HepG2 (cell line): ENCODE data around the gene ATP6V1C2. TPM values are rescaled to one million over a fixed set of nuclear protein-coding genes. Genes with fewer than 3 reads are reported as not detected.

ENCODE experiments used
- ATAC-seq: fragments of 200-7000 bp; cut with Tn5 transposase; 3 replicates; pipeline ENCODE4 v1.9.1; 2020; ENCODE audit warnings: mild to moderate bottlenecking, moderate library complexity
- BruUV-seq: library from RNA; stranded (reverse); fragments of 400-500 nt; replicated peaks from 2 replicates; lab custom pipeline; 2021; lab: Mats Ljungman, UMichigan
- CTCF ChIA-PET: fragments of 300-600 bp; formaldehyde crosslinking; extraction: SDS; loops from one replicate; lab custom pipeline; 2021; ENCODE audit warnings: low total read pairs, inconsistent platforms, low intra/inter-chr PET ratio; lab: Yijun Ruan, JAX
- POLR2A ChIA-PET: fragments of 350-600 bp; sonication (Branson Sonifier 250); formaldehyde crosslinking; loops from one replicate; lab custom pipeline; 2020; ENCODE audit warnings: antibody characterized with exemption, inconsistent platforms; lab: Yijun Ruan, JAX
- DNase-seq: peaks from one replicate; pipeline ENCODE4 v3.0.0-alpha.2; 2015; ENCODE audit warnings: low spot score
- FAIRE-seq: peaks from 3 replicates; lab custom pipeline; 2011; peaks lifted over from hg19 to GRCh38; lab: Jason Lieb, UNC
- H2AFZ ChIP-seq: one replicate; pipeline ENCODE4 v1.6.1; 2011; ENCODE audit warnings: low read length, inconsistent platforms
- H3K27ac ChIP-seq: fragments of 300-600 bp; 3 replicates; pipeline ENCODE4 v1.8.0; 2011; ENCODE audit warnings: mixed run types, mild to moderate bottlenecking, mixed read lengths, low read length, inconsistent platforms; ENCODE audit not compliant: insufficient read depth; ENCODE audit errors: extremely low read length
- H3K27me3 ChIP-seq, 2 experiments: fragments of 200-600 bp in 1 of 2; 2 replicates in 1 of 2; 3 replicates in 1 of 2; pipeline versions ENCODE4 v1.6.0 to v1.8.0; 2011; ENCODE audit warnings: low read length in 2 of 2, mild to moderate bottlenecking in 2 of 2, moderate library complexity in 2 of 2, inconsistent platforms in 1 of 2; ENCODE audit not compliant: insufficient read depth in 2 of 2, control insufficient read depth in 1 of 2
- H3K36me3 ChIP-seq, 2 experiments: fragments of 200-600 bp in 1 of 2; replicated peaks in 1 of 2; 2 replicates in 1 of 2; 3 replicates in 1 of 2; pipeline versions ENCODE4 v1.5.1 to v1.8.0; 2011; ENCODE audit warnings: low read length in 2 of 2, inconsistent platforms in 1 of 2; ENCODE audit not compliant: insufficient read depth in 2 of 2, control insufficient read depth in 1 of 2
- H3K4me1 ChIP-seq: 2 replicates; pipeline ENCODE4 v1.5.1; 2012; ENCODE audit warnings: low read length, inconsistent platforms; ENCODE audit not compliant: insufficient read depth
- H3K4me2 ChIP-seq: 2 replicates; pipeline ENCODE4 v1.6.0; 2011; ENCODE audit warnings: low read depth, low read length, inconsistent platforms
- H3K4me3 ChIP-seq, 3 experiments: fragments of 200-600 bp in 1 of 3; sonication (generic), shearing (Covaris generic) in 1 of 3; replicated peaks in 1 of 3; 2 replicates each; pipeline ENCODE4 v1.5.1; 2011 to 2016; ENCODE audit warnings: low read length in 3 of 3, inconsistent platforms in 2 of 3, low read depth in 2 of 3, mild to moderate bottlenecking in 2 of 3, control low read depth in 1 of 3, mixed read lengths in 1 of 3; ENCODE audit not compliant: insufficient read depth in 1 of 3
- H3K79me2 ChIP-seq: one replicate; pipeline ENCODE4 v1.6.1; 2011; ENCODE audit warnings: low read length, inconsistent platforms; ENCODE audit not compliant: insufficient read depth
- H3K9ac ChIP-seq: 2 replicates; pipeline ENCODE4 v1.6.0; 2011; ENCODE audit warnings: mild to moderate bottlenecking, low read depth, low read length, inconsistent platforms; ENCODE audit not compliant: insufficient read depth
- H3K9me3 ChIP-seq: 2 replicates; pipeline ENCODE4 v1.5.1; 2012; ENCODE audit warnings: mild to moderate bottlenecking, low read length
- H4K20me1 ChIP-seq: 2 replicates; pipeline ENCODE4 v1.6.0; 2011; ENCODE audit warnings: inconsistent platforms, mild to moderate bottlenecking, low read length, moderate library complexity; ENCODE audit not compliant: insufficient read depth
- ASH2L ChIP-seq: fragments of 300-600, 200-600 bp; sonication (generic); IDR thresholded peaks from 2 replicates; pipeline ENCODE4 v1.7.0; 2017; ENCODE audit warnings: low read depth, mild to moderate bottlenecking, moderate library complexity, mixed read lengths, low read length; ENCODE audit not compliant: insufficient read length
- ATF7-NPFF ChIP-seq: sonication (generic); formaldehyde crosslinking; IDR thresholded peaks from 2 replicates; pipeline ENCODE4 v1.8.1; 2023; ENCODE audit warnings: mild to moderate bottlenecking, low read depth, missing genetic modification reagents, moderate library complexity
- CEBPZ ChIP-seq: IDR thresholded peaks from 2 replicates; pipeline ENCODE4 v1.6.1; 2012; ENCODE audit warnings: low read length, improper control_type of control experiment
- HNF1B ChIP-seq: sonication (generic); formaldehyde crosslinking; IDR thresholded peaks from 2 replicates; pipeline ENCODE4 v1.5.1; 2020; ENCODE audit warnings: mild to moderate bottlenecking, moderate library complexity, missing genetic modification reagents
- MAFG ChIP-seq: sonication (generic); formaldehyde crosslinking; IDR thresholded peaks from 2 replicates; pipeline ENCODE4 v1.5.1; 2020; ENCODE audit warnings: mild to moderate bottlenecking, missing genetic modification reagents
- MBD4 ChIP-seq: IDR thresholded peaks from 2 replicates; pipeline ENCODE4 v1.6.1; 2012; ENCODE audit warnings: low read length, inconsistent platforms, borderline replicate concordance
- MTA3 ChIP-seq: sonication (generic); formaldehyde crosslinking; IDR thresholded peaks from 2 replicates; pipeline ENCODE4 v1.4.0; 2020; ENCODE audit warnings: missing genetic modification reagents
- MXD3 ChIP-seq: IDR thresholded peaks from 2 replicates; pipeline ENCODE4 v1.6.1; 2016; ENCODE audit warnings: mild to moderate bottlenecking, missing biosample characterization, missing genetic modification reagents
- PHF20 ChIP-seq: sonication (generic); formaldehyde crosslinking; IDR thresholded peaks from 2 replicates; pipeline ENCODE4 v1.5.0; 2020; ENCODE audit warnings: mild to moderate bottlenecking, missing genetic modification reagents
- RFXANK ChIP-seq: IDR thresholded peaks from 2 replicates; pipeline ENCODE4 v1.6.1; 2016
- SALL1 ChIP-seq: sonication (generic); formaldehyde crosslinking; IDR thresholded peaks from 2 replicates; pipeline ENCODE4 v1.8.0; 2022; ENCODE audit warnings: mild to moderate bottlenecking, missing genetic modification reagents
- TBP ChIP-seq: sonication (generic); formaldehyde crosslinking; IDR thresholded peaks from 2 replicates; pipeline ENCODE4 v1.5.0; 2020; ENCODE audit warnings: missing genetic modification reagents
- TGIF2 ChIP-seq: IDR thresholded peaks from 2 replicates; pipeline ENCODE4 v1.6.1; 2016; ENCODE audit warnings: control low read depth, missing compliant biosample characterization
- ZFX ChIP-seq: sonication (generic); formaldehyde crosslinking; IDR thresholded peaks from 2 replicates; pipeline ENCODE4 v1.4.0; 2020; ENCODE audit warnings: mild to moderate bottlenecking, low read depth, missing genetic modification reagents, moderate library complexity
- ZNF264 ChIP-seq: sonication (generic); formaldehyde crosslinking; IDR thresholded peaks from 2 replicates; pipeline ENCODE4 v1.4.0; 2020; ENCODE audit warnings: missing genetic modification reagents
- ZNF574 ChIP-seq: sonication (generic); formaldehyde crosslinking; IDR thresholded peaks from 2 replicates; pipeline ENCODE4 v1.4.0; 2020; ENCODE audit warnings: missing genetic modification reagents
- WGBS: methylation state at CpG from one replicate; pipeline ENCODE4 v1.1.6; 2017; ENCODE audit warnings: low lambda C conversion rate; 5-methylcytosine and 5-hydroxymethylcytosine counted together
- in situ Hi-C: cut with HindIII; loops from 2 replicates; pipeline ENCODE4 v1.10.0; 2017; ENCODE audit warnings: low pct_unique_long_range_greater_than_20kb; ENCODE audit not compliant: extremely low pct_ligation_motif_present
- intact Hi-C: fragments of 100-400 bp; cut with micrococcal nuclease; formaldehyde crosslinking; loops from one replicate; pipeline ENCODE4 v1.10.0; 2022; ENCODE audit not compliant: unreplicated experiment
- polyA plus RNA-seq, 8 experiments: library from polyadenylated mRNA; depleted of rRNA in 3 of 8; stranded (reverse) in 7 of 8; unstranded in 1 of 8; fragments of >200 nt; fragmentation: Illumina TruSeq in 4 of 8; extraction: Trizol in 4 of 8; gene quantifications; 2 replicates each; pipeline versions ENCODE4 v1.2.1 to v1.2.3, GENCODE V29; 2011 to 2016; ENCODE audit warnings: low read depth in 4 of 8, missing spikeins in 1 of 8, mixed read lengths in 1 of 8; ENCODE audit not compliant: insufficient read depth in 1 of 8
- total RNA-seq, 5 experiments: library from RNA; depleted of rRNA; stranded (reverse); fragments of >200 nt; fragmentation: Illumina TruSeq; extraction: Trizol; gene quantifications; 2 replicates each; pipeline ENCODE4 v1.2.3, GENCODE V29; 2016; ENCODE audit warnings: low read depth in 1 of 5

ATP6V1C2 gene
- total and polyA plus RNA-seq, 2 of the 13 experiments (the other 11 are each of a cell fraction or from before 2014, with no cell fraction given), result 0.04 to 0.29 TPM

GRCh38 chr2:10792660-10793400 is 71.4 kb downstream of the ATP6V1C2 start (continued):
- no peak for TF ChIP-seq CEBPZ
- TF ChIP-seq RFXANK (CRISPR knock-in tag), result no peak
- no peak for TF ChIP-seq ZNF574 (CRISPR knock-in tag)
- TF ChIP-seq, all 625 proteins: peak for 5

GRCh38 chr2:10793816-10794215 is 72.4 kb downstream of the ATP6V1C2 start:
- Histone ChIP-seq H3K9me3 (no peaks in the 10 kb centered on the region), H3K4me2 (no peak overlapping the region), H2AFZ (no peak overlapping the region), H3K27me3 (no peaks in the 10 kb centered on the region), H4K20me1 (peaks cover 23% of the 10 kb centered on the region), H3K27ac (no peak overlapping the region), H3K36me3 (peaks cover 30 to 89% of the 10 kb centered on the region in 2 experiments), H3K9ac (no peak overlapping the region), H3K4me1 (no peaks in the 10 kb centered on the region), H3K4me3 (no peak overlapping the region), H3K79me2 (peaks cover 19% of the 10 kb centered on the region)
- intact Hi-C loops (no loop called here), in situ Hi-C loops (no loop called here)
- 100% methylated on average over 1 of the region's 1 CpG for WGBS
- ChIA-PET CTCF (no interaction called here), POLR2A (no interaction called here)
- ATAC-seq, result no peak
- no TSS peak for BruUV-seq
- DNase-seq, result no peak
- FAIRE-seq, result no peak
- TF ChIP-seq PHF20 (no peak), ATF7-NPFF (CRISPR knock-in tag) (no peak), TGIF2 (CRISPR knock-in tag) (no peak), MBD4 (no peak), MTA3 (CRISPR knock-in tag) (no peak), TBP (CRISPR knock-in tag) (no peak), MAFG (CRISPR knock-in tag) (no peak), ZNF264 (CRISPR knock-in tag) (no peak), SALL1 (CRISPR knock-in tag) (no peak), ZFX (CRISPR knock-in tag) (no peak), MXD3 (no peak), HNF1B (CRISPR knock-in tag) (no peak), ASH2L (no peak)
